Cerebellar nuclear complex (tissue), 1 donor: ENCODE data around the gene SENP1.
"Not testable (repeated sequence)": the region's sequence is repeated elsewhere in the genome, so short reads cannot be mapped to it uniquely, and the experiment has no call there.

Source experiments
- DNase-seq, 2 experiments: peaks; one replicate each; lab custom pipeline; 2025; lab: John Stamatoyannopoulos, UW

Gene SENP1

DNA sequence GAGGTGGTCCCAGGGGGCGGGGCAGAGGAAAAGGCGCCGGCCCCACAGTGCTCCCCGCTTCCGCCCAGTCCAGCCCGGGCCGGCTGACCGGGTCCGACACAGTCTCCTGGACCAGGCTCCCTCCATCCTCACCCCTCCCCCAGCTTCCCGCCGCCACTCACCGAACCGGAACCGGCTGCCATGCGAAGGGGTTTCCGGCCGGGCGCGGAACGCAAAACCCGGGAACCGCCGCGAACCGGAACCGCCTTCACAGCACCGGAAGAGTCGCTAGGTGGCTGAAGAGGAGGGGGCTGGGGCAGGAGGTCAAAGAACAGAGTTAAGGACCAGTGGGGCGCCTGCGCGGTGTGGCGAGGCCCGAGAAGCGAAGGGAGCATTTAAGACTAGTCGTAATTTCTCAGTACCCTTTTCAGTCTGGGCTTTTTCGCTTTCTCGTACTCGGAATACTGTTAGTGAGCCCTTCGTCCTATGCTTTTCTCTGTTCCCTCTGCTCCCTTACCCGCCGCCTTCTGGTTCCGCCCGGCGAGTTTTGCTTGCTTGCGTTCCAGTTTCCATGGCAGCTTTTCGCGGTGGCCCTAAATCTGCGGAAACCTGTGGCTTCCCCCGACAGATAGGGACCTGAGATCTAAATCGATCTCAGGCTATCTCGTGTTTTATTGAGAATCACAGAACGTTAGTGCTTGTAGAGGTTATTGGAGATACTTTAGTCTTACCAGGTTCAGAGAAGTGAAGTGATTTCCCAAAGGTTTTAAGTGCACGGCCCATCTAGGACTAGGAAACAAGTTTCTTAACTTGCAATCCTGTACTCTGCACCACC lies at the start of gene SENP1:
Gene SENP1, minus strand, starts transcription at position 213 of the 814 bp plus-strand sequence. CDS start 4,607 bp downstream, outside the sequence.
- peak; percentile 31 to 79 for DNase-seq

GRCh38 chr12:48151103-48151771 lies 45.4 kb upstream of the SENP1 start:
- no peak for DNase-seq

DNA sequence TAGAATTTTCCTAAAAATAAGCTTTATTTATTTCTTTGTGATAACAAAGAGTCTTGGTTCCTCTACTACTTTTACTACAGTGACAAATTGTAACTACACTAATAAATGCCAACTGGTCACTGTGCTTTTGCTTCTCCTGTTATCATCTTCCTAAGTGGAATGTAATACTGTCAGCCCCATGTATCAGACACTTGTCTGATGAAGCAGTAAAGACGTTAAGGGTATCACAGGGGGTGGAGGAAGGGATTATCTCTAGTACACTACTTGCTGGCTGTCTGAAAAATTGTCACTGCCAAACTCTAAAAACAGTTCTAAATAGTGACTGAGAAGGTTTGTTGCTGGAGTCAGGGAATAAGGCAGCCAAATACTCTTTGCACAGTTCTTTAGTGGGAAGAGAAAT lies 40.1 kb upstream of the SENP1 start:
- no peak for DNase-seq

DNA sequence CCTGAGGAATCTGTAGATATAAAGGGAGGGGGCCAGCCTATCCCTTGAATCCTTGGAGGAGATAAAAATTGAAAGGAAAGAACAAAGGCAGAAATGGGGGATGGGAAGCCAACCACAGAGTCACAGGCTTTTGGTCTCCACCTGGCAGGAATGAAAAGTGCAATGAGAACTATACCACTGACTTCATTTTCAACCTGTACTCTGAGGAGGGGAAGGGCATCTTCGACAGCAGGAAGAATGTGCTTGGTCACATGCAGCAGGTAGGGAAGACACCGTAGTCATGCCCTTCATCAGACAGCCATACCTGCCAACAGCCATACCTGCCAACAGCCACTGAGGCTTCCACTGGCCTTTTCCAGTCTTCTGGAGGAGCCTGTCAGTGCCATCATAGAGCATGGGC lies 38.0 kb upstream of the SENP1 start:
- DNase-seq: no peak

DNA sequence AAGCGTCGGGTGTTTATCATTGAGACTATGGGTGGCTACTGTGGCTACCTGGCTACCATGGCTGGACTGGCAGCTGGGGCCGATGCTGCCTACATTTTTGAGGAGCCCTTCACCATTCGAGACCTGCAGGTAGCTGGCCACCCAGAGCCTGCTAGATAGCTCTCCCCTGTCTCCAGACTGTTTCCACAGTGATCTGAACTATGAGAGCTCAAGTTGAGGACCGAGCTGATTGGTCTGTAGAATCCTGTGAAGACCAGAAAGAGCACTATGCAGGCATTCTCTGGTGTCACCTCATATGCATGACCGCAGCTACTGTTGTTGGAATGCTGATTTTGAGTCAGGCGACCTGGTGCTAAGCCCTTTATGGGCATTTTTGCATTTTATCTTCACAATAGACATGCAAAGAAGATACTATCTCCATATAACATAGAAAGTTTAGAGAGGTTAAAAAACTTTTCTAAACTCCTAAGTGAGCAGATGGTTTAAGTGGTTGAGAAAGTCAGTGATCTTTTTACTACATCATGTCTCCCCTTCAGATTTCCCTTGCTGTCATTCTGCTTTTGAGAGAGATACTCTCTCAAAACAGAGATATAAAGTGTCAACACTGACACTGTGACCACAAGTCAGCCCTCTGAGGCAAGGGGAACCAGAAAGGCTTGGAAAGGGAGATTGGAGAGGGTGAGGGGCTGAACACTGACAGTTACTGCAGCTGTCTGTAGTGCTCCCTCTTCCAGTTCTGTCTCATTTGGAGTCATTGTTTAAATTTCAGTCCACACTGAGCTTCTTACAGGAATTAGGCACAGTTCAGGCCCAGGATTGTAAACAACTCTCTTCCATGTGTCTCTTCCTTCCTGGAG lies 37.2 kb upstream of the SENP1 start:
- DNase-seq: no peak

DNA sequence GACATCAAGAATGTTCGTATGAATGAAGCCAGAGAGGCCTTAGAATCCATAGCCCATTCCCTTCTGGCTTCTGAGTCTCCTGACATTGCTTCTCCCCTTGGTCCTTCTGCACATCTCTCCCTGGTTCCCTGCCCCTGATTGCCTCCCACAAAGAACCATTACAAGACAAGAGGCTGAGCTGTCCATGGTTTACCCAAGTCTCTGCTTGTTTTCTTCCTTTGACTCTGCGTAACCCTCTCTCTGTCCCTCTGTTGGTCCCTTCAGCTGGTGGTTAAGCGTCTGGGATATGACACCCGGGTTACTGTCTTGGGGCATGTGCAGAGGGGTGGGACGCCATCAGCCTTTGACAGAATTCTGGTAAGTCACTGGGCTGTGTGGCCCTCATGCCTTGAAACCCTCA lies 29.1 kb upstream of the SENP1 start:
- no peak for DNase-seq

GRCh38 chr12:48132826-48133225 lies 26.9 kb upstream of the SENP1 start:
- no peak for DNase-seq

DNA sequence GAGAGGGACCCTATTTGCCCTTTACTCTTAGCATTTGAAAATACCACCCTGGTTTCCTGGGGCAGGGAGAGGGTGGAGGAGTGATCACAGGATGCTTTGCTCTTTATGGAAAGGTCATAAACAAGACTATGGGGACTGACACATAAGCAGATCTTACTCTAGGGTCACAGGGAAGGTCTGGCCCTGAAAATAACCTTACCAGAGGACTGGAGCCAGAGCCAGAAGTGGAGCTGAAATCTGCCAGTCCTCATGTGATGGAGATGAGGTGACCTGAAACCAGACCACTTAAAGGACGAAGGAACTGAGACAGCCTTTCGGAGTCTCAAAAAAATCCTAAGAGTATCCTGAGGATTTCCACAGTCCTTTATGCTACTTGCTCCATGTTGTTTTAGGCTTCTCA lies 25.6 kb upstream of the SENP1 start:
- DNase-seq: no peak

DNA sequence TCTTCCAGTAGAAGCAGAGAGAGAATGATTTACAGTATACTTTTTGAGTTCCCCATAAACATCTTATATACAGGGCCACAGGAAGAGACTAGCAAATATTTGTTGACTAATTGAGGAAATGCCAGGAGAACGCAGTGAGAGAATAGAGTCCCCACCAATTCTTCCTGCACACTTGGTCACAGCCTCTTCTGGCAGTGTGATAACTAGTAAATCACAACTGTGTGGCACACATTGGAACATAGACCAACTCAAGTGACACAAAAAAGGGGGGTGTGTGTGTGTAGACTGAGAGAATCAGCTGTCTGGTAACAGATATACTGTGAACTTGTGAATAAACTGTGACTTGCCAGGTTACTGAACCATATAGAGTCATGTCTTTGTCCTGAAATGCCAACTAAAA lies 23.5 kb upstream of the SENP1 start:
- DNase-seq: no peak

DNA sequence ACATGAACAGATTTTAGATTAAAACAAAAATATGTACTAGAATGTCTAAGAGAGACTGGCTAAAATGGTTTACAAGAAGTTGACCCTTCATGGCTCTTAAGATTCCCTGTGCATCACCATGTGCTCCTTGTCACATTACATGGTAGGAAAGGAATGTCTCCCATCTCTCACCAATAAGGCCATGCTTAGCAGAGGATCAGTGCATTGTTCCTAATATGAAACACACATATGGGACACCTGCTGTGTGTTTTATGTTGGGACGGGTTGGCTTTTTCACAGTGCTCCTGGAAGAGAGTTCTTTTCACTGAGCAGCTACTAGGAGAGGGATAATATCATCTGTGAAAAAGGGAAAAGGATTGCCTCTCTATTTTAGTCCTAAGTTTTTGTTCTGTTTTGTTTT lies 22.9 kb upstream of the SENP1 start:
- DNase-seq: no peak

- DNase-seq: no peak
Observed at GRCh38 chr12:48126953-48127630, 21.2 kb upstream of the SENP1 start.

- no peak for DNase-seq
Observed at GRCh38 chr12:48125985-48126384, 20.1 kb upstream of the SENP1 start.

- not testable (repeated sequence) for DNase-seq
Observed at GRCh38 chr12:48125542-48125941, 19.7 kb upstream of the SENP1 start.

DNA sequence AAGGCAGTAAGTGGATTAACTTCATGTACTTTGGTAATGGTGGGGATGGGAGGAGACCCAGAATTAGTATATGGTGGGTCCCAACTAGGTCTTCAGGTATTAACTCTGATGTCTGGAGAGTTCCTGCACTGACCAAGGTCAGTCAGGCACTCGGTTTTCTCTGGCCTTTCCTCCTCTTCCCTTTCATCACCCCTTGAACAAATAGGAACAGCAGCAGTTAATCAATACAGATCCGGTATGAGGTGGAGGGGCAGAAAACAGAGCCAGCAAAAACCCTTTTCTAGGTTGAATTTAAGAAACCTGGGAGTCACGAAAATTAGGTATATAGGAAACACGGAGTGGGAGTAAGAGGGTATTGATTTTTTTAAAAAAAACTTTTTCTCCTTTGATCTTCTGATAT lies 17.3 kb upstream of the SENP1 start:
- DNase-seq: no peak

DNA sequence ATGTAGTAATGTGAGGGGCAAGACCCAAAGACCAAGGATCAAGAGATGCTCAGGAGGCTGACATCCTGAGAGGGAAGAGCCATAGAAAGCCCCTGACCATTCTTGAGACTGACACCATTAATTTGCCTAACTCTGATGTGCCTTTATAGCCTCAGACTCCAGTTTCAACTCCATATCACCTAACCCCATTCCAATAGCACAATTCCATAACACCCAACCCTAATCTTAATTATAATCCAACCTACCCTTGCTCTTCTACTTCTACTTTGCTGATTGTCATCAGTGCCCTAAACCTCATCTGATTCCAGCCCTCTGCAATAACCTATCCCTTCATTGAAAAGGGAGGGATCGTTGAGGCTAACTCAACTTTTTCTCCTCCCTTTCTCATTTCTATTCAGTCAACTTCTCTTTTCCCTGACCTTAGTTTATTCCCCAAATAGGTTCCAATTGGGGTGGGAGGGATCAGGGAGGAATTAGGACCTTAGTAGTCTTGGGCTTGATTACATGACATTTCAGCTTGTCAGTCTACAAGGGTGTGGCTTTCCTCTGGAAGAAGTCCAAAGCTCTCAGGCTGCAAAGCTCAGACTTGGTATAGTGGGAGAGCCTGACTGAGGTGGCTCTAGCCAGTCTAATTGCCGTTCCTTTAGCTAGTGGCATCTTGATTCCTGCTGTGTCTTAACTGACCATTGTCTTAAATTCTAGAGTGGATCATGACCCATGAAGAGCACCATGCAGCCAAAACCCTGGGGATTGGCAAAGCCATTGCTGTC lies 16.4 kb upstream of the SENP1 start:
- no peak for DNase-seq

GRCh38 chr12:48121522-48121921 lies 15.6 kb upstream of the SENP1 start:
- no peak for DNase-seq

DNA sequence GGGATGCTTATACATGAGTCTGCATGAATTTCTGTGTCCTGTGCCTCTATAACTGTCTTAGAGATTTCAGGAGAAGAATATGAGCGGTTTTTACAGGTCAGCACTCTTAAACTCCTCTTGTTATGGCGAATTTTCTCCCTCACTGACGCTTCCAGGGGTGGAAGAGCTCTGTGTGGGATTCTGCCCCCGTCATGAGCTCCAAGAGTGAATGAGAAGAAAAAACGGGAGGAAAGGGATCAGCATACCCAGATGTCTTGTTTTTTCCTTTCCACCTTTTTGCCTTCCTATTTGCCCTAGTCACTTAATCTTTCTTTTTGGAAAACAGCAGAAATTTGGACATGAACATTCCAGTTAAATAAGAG lies 13.9 kb upstream of the SENP1 start:
- no peak for DNase-seq

GRCh38 chr12:48119078-48119833 lies 13.4 kb upstream of the SENP1 start, which contains the start of gene PFKM:
Gene PFKM, plus strand, starts transcription at chr12:48119364. Its CDS starts 3,411 bp downstream, at chr12:48122775.
- peak; percentile 81 to 94 for DNase-seq

GRCh38 chr12:48118284-48118871 lies 12.5 kb upstream of the SENP1 start:
- DNase-seq: no peak

- DNase-seq: no peak
Observed at GRCh38 chr12:48115957-48116356, 10.1 kb upstream of the SENP1 start.
